ENCODE measurements around the gene SAA2.

- TF ChIP-seq CTCF (conservative IDR thresholded peaks at IDR 0.05; ENCODE audit: low read depth, low read length) (no peak), EZH2 (IDR thresholded peaks at IDR 0.05; ENCODE audit: borderline replicate concordance, low read depth, low read length, poor library complexity, severe bottlenecking) (no peak)
Measured at GRCh38 chr11:18271206-18271605, 22.7 kb upstream of the SAA2 start.

All from A673 (cell line).